Mesenchymal stem cell (in vitro differentiated cells and primary cell): Measurements from ENCODE around the gene MSGN1.

ENCODE experiments used
- DNase-seq: peaks from one replicate; pipeline ENCODE4 v3.0.0-alpha.2; 2013
- H2AFZ ChIP-seq: one replicate; pipeline ENCODE4 v1.6.1; 2013; ENCODE audit warnings: low read depth, mild to moderate bottlenecking, control low read depth, inconsistent platforms, low read length, moderate library complexity
- H2AK5ac ChIP-seq: 2 replicates; pipeline ENCODE4 v1.6.1; 2013; ENCODE audit warnings: low read length, moderate library complexity, mild to moderate bottlenecking, inconsistent platforms; ENCODE audit not compliant: severe bottlenecking
- H2BK120ac ChIP-seq: one replicate; pipeline ENCODE4 v1.6.1; 2013; ENCODE audit warnings: low read depth, mild to moderate bottlenecking, inconsistent platforms, low read length, moderate library complexity
- H2BK12ac ChIP-seq, 2 experiments: one replicate each; pipeline ENCODE4 v1.6.1; 2013; ENCODE audit warnings: inconsistent platforms in 2 of 2, low read length in 2 of 2, mild to moderate bottlenecking in 2 of 2, moderate library complexity in 2 of 2, control low read depth in 1 of 2
- H2BK15ac ChIP-seq: one replicate; pipeline ENCODE4 v1.6.1; 2013; ENCODE audit warnings: mild to moderate bottlenecking, low read depth, inconsistent platforms; ENCODE audit not compliant: poor library complexity, severe bottlenecking
- H2BK5ac ChIP-seq: 2 replicates; pipeline ENCODE4 v1.6.1; 2013; ENCODE audit warnings: low read depth, mild to moderate bottlenecking, low read length, control low read depth, inconsistent platforms; ENCODE audit not compliant: poor library complexity, severe bottlenecking
- H3K14ac ChIP-seq, 2 experiments: one replicate each; pipeline ENCODE4 v1.6.1; 2013; ENCODE audit warnings: inconsistent platforms in 2 of 2, low read length in 2 of 2, control low read depth in 1 of 2, mild to moderate bottlenecking in 1 of 2, moderate library complexity in 1 of 2
- H3K18ac ChIP-seq, 2 experiments: one replicate each; pipeline ENCODE4 v1.6.1; 2013; ENCODE audit warnings: inconsistent platforms in 2 of 2, low read length in 2 of 2, control low read depth in 1 of 2, low read depth in 1 of 2, mild to moderate bottlenecking in 1 of 2
- H3K23ac ChIP-seq, 2 experiments: one replicate each; pipeline ENCODE4 v1.6.1; 2013; ENCODE audit warnings: inconsistent platforms in 2 of 2, low read length in 2 of 2, mild to moderate bottlenecking in 2 of 2, moderate library complexity in 2 of 2, control low read depth in 1 of 2
- H3K27ac ChIP-seq: 2 replicates; pipeline ENCODE4 v1.5.1; 2013; ENCODE audit warnings: mild to moderate bottlenecking, moderate library complexity, low read length, control low read depth, inconsistent platforms; ENCODE audit not compliant: poor library complexity, severe bottlenecking
- H3K27me3 ChIP-seq, 2 experiments: 2 replicates each; pipeline versions ENCODE4 v1.6.1 to v1.7.0; 2013; ENCODE audit warnings: low read length in 2 of 2, mild to moderate bottlenecking in 2 of 2, moderate library complexity in 2 of 2, control low read depth in 1 of 2, inconsistent platforms in 1 of 2; ENCODE audit not compliant: control insufficient read depth in 1 of 2, insufficient read depth in 1 of 2
- H3K36me3 ChIP-seq, 2 experiments: 2 replicates each; pipeline versions ENCODE4 v1.6.1 to v1.7.0; 2013; ENCODE audit warnings: low read length in 2 of 2, control low read depth in 1 of 2, inconsistent platforms in 1 of 2, low read depth in 1 of 2, mild to moderate bottlenecking in 1 of 2; ENCODE audit not compliant: insufficient read depth in 2 of 2, control insufficient read depth in 1 of 2
- H3K4ac ChIP-seq, 2 experiments: one replicate each; pipeline ENCODE4 v1.6.1; 2013; ENCODE audit warnings: inconsistent platforms in 2 of 2, low read length in 2 of 2, mild to moderate bottlenecking in 2 of 2, moderate library complexity in 2 of 2, control low read depth in 1 of 2, low read depth in 1 of 2
- H3K4me1 ChIP-seq: 2 replicates; pipeline ENCODE4 v1.6.1; 2013; ENCODE audit warnings: low read depth, low read length, control low read depth; ENCODE audit not compliant: control insufficient read depth, insufficient read depth
- H3K4me2 ChIP-seq: 2 replicates; pipeline ENCODE4 v1.6.1; 2013; ENCODE audit warnings: low read length, mild to moderate bottlenecking, inconsistent platforms; ENCODE audit not compliant: poor library complexity, severe bottlenecking
- H3K4me3 ChIP-seq, 2 experiments: 2 replicates each; pipeline versions ENCODE4 v1.5.1 to v1.7.0; 2013; ENCODE audit warnings: low read length in 2 of 2, mild to moderate bottlenecking in 2 of 2, control low read depth in 1 of 2, low read depth in 1 of 2; ENCODE audit not compliant: insufficient read depth in 1 of 2
- H3K79me1 ChIP-seq: replicated peaks from 2 replicates; pipeline ENCODE4 v1.6.1; 2013; ENCODE audit warnings: mild to moderate bottlenecking, control low read depth, low read length, inconsistent platforms; ENCODE audit not compliant: poor library complexity, severe bottlenecking
- H3K9ac ChIP-seq: 2 replicates; pipeline ENCODE4 v1.7.0; 2013; ENCODE audit warnings: mild to moderate bottlenecking, low read length, moderate library complexity
- H3K9me3 ChIP-seq: 2 replicates; pipeline ENCODE4 v1.7.0; 2013; ENCODE audit warnings: mild to moderate bottlenecking, low read length; ENCODE audit not compliant: control insufficient read depth
- H4K8ac ChIP-seq: one replicate; pipeline ENCODE4 v1.6.1; 2013; ENCODE audit warnings: inconsistent platforms, mild to moderate bottlenecking, low read length, moderate library complexity
- H4K91ac ChIP-seq: one replicate; pipeline ENCODE4 v1.6.1; 2013; ENCODE audit warnings: mild to moderate bottlenecking, low read length, inconsistent platforms
- WGBS: methylation state at CpG from one replicate; pipeline ENCODE4 v1.1.7; 2013; ENCODE audit warnings: mixed read lengths; 5-methylcytosine and 5-hydroxymethylcytosine counted together

Gene MSGN1

GRCh38 chr2:17847236-17847635 lies 31.0 kb downstream of the MSGN1 start:
- Histone ChIP-seq H3K4ac (no peak overlapping the region), H4K8ac (no peak overlapping the region), H3K79me1 (no peaks in the 10 kb centered on the region), H2BK5ac (no peak overlapping the region), H2AK5ac (no peak overlapping the region), H3K14ac (no peak overlapping the region), H3K4me3 (no peak overlapping the region), H3K4me2 (no peak overlapping the region), H3K4me1 (no peaks in the 10 kb centered on the region), H3K9ac (no peak overlapping the region), H2BK120ac (no peak overlapping the region), H2AFZ (no peak overlapping the region), H3K36me3 (no peaks in the 10 kb centered on the region), H4K91ac (no peak overlapping the region), H3K27ac (no peak overlapping the region), H2BK12ac (no peak overlapping the region), H2BK15ac (no peak overlapping the region), H3K27me3 (peaks cover 0 to 22% of the 10 kb centered on the region in 2 experiments), H3K23ac (no peak overlapping the region), H3K9me3 (no peaks in the 10 kb centered on the region), H3K18ac (no peak overlapping the region)
- no peak for DNase-seq
- 95% methylated on average over 2 of the region's 2 CpGs for WGBS

DNA sequence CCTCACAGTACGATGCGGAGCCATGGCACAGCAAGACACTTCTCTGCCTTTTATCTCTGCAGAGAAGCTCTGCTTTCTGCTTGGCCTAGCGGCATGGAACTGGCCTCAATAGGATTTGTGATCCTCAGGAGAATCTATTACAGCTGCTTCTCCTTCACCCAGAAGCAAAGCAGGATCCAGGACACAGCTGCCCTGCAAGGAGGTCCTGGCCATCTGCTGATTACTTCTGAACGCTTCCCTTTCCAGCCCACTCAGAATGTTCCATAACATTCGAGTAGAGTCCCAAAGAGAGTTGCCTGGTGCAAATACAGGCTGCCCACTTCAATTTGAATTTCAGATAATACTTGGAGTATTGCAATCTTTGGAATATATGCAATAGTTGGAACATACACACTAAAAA lies 33.0 kb downstream of the MSGN1 start:
- H3K27me3 ChIP-seq: peaks cover 0 to 34% of the 10 kb centered on the region in 2 experiments
- no peaks in the 10 kb centered on the region for H3K4me1 ChIP-seq
- H3K14ac ChIP-seq: no peak overlapping the region
- H3K4me3 ChIP-seq: no peak overlapping the region
- no peak overlapping the region for H2AFZ ChIP-seq
- H3K4ac ChIP-seq: no peak overlapping the region
- no peak overlapping the region for H3K18ac ChIP-seq
- no peak overlapping the region for H2BK12ac ChIP-seq
- no peak overlapping the region for H3K27ac ChIP-seq
- no peak overlapping the region for H3K4me2 ChIP-seq
- H2BK15ac ChIP-seq: no peak overlapping the region
- H2BK5ac ChIP-seq: no peak overlapping the region
- no peaks in the 10 kb centered on the region for H3K36me3 ChIP-seq
- no peak overlapping the region for H4K91ac ChIP-seq
- H4K8ac ChIP-seq: no peak overlapping the region
- no peaks in the 10 kb centered on the region for H3K79me1 ChIP-seq
- no peak overlapping the region for H3K9ac ChIP-seq
- H2BK120ac ChIP-seq: no peak overlapping the region
- H3K9me3 ChIP-seq: no peaks in the 10 kb centered on the region
- no peak overlapping the region for H2AK5ac ChIP-seq
- no peak overlapping the region for H3K23ac ChIP-seq
- no peak for DNase-seq
- 80% methylated on average over 4 of the region's 5 CpGs for WGBS

DNA sequence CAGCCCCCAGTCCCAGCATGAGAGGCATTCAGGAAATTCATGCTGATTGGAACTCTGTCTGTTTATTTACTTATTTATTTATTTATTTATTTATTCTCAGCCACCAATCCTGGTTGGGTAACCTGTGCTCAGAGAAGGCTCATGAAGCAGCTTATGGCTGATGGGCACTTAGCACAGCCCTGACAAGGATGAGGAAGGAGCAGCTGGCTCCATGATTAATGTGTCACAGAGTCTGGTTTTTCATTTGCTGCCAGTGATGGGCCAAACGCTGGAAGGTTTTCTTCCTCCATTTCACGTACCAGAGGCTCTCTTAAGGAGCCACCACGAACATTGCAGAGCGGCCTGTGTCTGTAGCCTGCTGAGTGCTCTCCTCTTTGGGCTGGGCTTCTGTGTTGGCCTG lies 33.9 kb downstream of the MSGN1 start:
- no peak overlapping the region for H4K8ac ChIP-seq
- no peak overlapping the region for H2AK5ac ChIP-seq
- no peak overlapping the region for H3K9ac ChIP-seq
- H2BK12ac ChIP-seq: no peak overlapping the region
- no peaks in the 10 kb centered on the region for H3K36me3 ChIP-seq
- no peak overlapping the region for H2BK5ac ChIP-seq
- H3K27me3 ChIP-seq: peaks cover 0 to 35% of the 10 kb centered on the region in 2 experiments
- no peak overlapping the region for H3K23ac ChIP-seq
- H3K4ac ChIP-seq: no peak overlapping the region
- no peak overlapping the region for H2BK15ac ChIP-seq
- H3K9me3 ChIP-seq: no peaks in the 10 kb centered on the region
- H3K4me2 ChIP-seq: no peak overlapping the region
- H3K14ac ChIP-seq: no peak overlapping the region
- H4K91ac ChIP-seq: no peak overlapping the region
- no peaks in the 10 kb centered on the region for H3K4me1 ChIP-seq
- no peak overlapping the region for H2BK120ac ChIP-seq
- 87% methylated on average over 4 of the region's 4 CpGs for WGBS
- no peak overlapping the region for H2AFZ ChIP-seq
- H3K18ac ChIP-seq: no peak overlapping the region
- H3K79me1 ChIP-seq: no peaks in the 10 kb centered on the region
- DNase-seq: no peak
- no peak overlapping the region for H3K4me3 ChIP-seq
- no peak overlapping the region for H3K27ac ChIP-seq

DNA sequence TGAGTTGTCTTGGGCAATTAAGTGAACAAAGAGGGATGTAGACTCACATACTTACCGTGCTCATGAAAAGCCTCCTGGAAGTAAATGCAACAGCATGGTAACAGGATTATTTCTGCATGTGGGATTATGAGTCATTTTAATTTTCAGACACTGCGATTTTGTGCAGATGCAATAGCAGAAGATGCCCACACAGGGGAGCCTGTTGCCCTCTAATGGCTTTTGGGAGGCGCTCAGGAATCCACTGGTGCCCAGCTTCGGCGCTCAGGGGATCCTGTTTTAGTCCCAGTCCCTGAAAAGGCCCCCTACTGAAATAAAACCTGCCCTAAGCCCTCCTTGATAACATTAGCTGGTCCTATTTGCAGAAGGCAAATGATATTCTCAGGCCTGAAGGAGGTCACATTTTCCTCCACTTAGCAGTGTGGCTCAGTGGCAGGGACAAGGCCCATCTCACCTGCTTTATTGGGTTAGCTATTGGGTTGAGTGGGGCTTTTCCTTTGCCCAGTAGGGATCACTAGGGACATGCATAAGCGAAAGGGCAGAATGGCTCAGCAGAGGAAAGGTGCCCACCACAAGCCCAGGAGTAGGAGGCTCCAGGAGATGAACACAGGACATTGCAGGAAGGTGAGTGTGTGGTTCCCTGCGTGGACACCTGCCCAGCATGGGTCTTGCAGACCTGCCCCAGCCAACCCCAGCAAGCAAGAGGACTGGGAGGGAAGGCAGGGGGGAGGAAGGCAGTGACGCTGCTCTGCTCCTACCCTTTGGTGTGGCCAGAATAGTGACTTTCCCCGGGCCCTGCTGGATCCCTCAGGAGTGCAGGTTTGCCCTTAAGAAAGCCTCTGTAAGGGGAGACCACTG lies 35.7 kb downstream of the MSGN1 start:
- no peak overlapping the region for H2BK5ac ChIP-seq
- H3K4me3 ChIP-seq: no peak overlapping the region
- H3K14ac ChIP-seq: no peak overlapping the region
- H3K4me1 ChIP-seq: peaks cover under 1% of the 10 kb centered on the region
- no peak overlapping the region for H3K18ac ChIP-seq
- peak overlapping the region in 1 of 2 experiments; percentile 35 for H2BK12ac ChIP-seq
- no peaks in the 10 kb centered on the region for H3K79me1 ChIP-seq
- DNase-seq: peak; percentile 67
- no peak overlapping the region for H2AK5ac ChIP-seq
- no peak overlapping the region for H2BK15ac ChIP-seq
- H3K9me3 ChIP-seq: no peaks in the 10 kb centered on the region
- no peaks in the 10 kb centered on the region for H3K36me3 ChIP-seq
- H2AFZ ChIP-seq: no peak overlapping the region
- no peak overlapping the region for H3K27ac ChIP-seq
- WGBS: 37% methylated on average over 8 of the region's 9 CpGs
- no peak overlapping the region for H4K8ac ChIP-seq
- no peak overlapping the region for H4K91ac ChIP-seq
- no peak overlapping the region for H3K9ac ChIP-seq
- H2BK120ac ChIP-seq: no peak overlapping the region
- H3K27me3 ChIP-seq: peaks cover 0 to 44% of the 10 kb centered on the region in 2 experiments
- H3K23ac ChIP-seq: no peak overlapping the region
- H3K4ac ChIP-seq: no peak overlapping the region
- no peak overlapping the region for H3K4me2 ChIP-seq
